Gastroesophageal sphincter (tissue), 4 donors: ENCODE results near the gene FAM9B. TPM values are rescaled to one million over a fixed set of nuclear protein-coding genes. Genes with fewer than 3 reads are reported as not detected.

Source experiments
- ATAC-seq: fragments of 150-250 bp; one replicate; pipeline ENCODE4 v1.9.1; 2016; ENCODE audit warnings: mild to moderate bottlenecking, moderate library complexity
- H3K27ac ChIP-seq, 4 donors: fragments of 200-600 bp; sonication (generic) in 3 of 4; 1 replicate in 3 of 4; 2 replicates in 1 of 4; pipeline ENCODE4 v1.5.1; 2016 to 2019
- H3K27me3 ChIP-seq: fragments of 200-600 bp; sonication (generic); one replicate; pipeline ENCODE4 v1.5.1; 2019
- H3K36me3 ChIP-seq, 2 donors: fragments of 200-600 bp; sonication (generic); one replicate each; pipeline ENCODE4 v1.5.1; 2019; ENCODE audit warnings: control low read depth in 1 of 2
- H3K4me1 ChIP-seq, 3 donors: fragments of 200-600 bp; sonication (generic); 1 replicate in 2 of 3; 2 replicates in 1 of 3; pipeline ENCODE4 v1.5.1; 2016 to 2019; ENCODE audit warnings: control low read depth in 2 of 3
- H3K4me3 ChIP-seq, 2 donors: fragments of 200-600 bp; sonication (generic); one replicate each; pipeline ENCODE4 v1.5.1; 2019; ENCODE audit warnings: mild to moderate bottlenecking in 1 of 2, moderate library complexity in 1 of 2
- H3K9me3 ChIP-seq, 3 donors: fragments of 200-600 bp; sonication (generic); one replicate each; pipeline ENCODE4 v1.5.1; 2017 to 2019; ENCODE audit warnings: control low read depth in 2 of 3
- EP300 ChIP-seq: sonication (generic); formaldehyde crosslinking; IDR thresholded peaks from one replicate; pipeline ENCODE4 v1.6.1; 2017; ENCODE audit warnings: antibody characterized with exemption, mild to moderate bottlenecking
- POLR2A ChIP-seq, 2 donors: fragments of 450-650 bp; IDR thresholded peaks; one replicate each; pipeline ENCODE4 v1.6.1; 2017; ENCODE audit warnings: antibody characterized with exemption in 2 of 2, mild to moderate bottlenecking in 2 of 2, moderate library complexity in 1 of 2
- POLR2AphosphoS5 ChIP-seq: sonication (generic); formaldehyde crosslinking; IDR thresholded peaks from one replicate; pipeline ENCODE4 v1.6.1; 2017; ENCODE audit warnings: antibody characterized with exemption
- WGBS, 2 donors: methylation state at CpG; one replicate each; pipeline ENCODE4 v1.1.5; 2018; ENCODE audit warnings: low coverage in 1 of 2; 5-methylcytosine and 5-hydroxymethylcytosine counted together
- total RNA-seq, 4 donors: library from RNA; depleted of rRNA; stranded (reverse); fragments of >200 nt; gene quantifications; one replicate each; pipeline ENCODE4 v1.1.0, GENCODE V29; 2016
- TF ChIP-seq, protein P1 (sequence below), 4 experiments: fragments of 200-600 bp in 2 of 4; fragments of 450-650 bp in 2 of 4; sonication (generic) in 1 of 4; IDR thresholded peaks; one replicate each; pipeline ENCODE4 v1.5.1; 2017 to 2019; ENCODE audit warnings: antibody characterized with exemption in 4 of 4, mild to moderate bottlenecking in 2 of 4, moderate library complexity in 2 of 4

FAM9B gene
- total RNA-seq, 4 donors from 2014 or later = not detected

GRCh38 chrX:8987672-8988250 is 46.2 kb downstream of the FAM9B start:
- TF ChIP-seq, protein P1, sequence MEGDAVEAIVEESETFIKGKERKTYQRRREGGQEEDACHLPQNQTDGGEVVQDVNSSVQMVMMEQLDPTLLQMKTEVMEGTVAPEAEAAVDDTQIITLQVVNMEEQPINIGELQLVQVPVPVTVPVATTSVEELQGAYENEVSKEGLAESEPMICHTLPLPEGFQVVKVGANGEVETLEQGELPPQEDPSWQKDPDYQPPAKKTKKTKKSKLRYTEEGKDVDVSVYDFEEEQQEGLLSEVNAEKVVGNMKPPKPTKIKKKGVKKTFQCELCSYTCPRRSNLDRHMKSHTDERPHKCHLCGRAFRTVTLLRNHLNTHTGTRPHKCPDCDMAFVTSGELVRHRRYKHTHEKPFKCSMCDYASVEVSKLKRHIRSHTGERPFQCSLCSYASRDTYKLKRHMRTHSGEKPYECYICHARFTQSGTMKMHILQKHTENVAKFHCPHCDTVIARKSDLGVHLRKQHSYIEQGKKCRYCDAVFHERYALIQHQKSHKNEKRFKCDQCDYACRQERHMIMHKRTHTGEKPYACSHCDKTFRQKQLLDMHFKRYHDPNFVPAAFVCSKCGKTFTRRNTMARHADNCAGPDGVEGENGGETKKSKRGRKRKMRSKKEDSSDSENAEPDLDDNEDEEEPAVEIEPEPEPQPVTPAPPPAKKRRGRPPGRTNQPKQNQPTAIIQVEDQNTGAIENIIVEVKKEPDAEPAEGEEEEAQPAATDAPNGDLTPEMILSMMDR (IDR thresholded peaks at IDR 0.05) = no peak

GRCh38 chrX:8984231-8984630 is 49.7 kb downstream of the FAM9B start:
- no peaks in the 10 kb centered on the region for H3K9me3 ChIP-seq
- H3K27ac ChIP-seq = no peak overlapping the region
- ATAC-seq = no peak
- WGBS, 2 donors = 57 to 73% methylated on average over 2 of the region's 2 CpGs
- no peak overlapping the region for H3K4me3 ChIP-seq
- no peaks in the 10 kb centered on the region for H3K4me1 ChIP-seq
- TF ChIP-seq, protein P1 (IDR thresholded peaks at IDR 0.05) = no peak
- no peak for TF ChIP-seq POLR2A (IDR thresholded peaks at IDR 0.05)
- no peak for TF ChIP-seq EP300
- TF ChIP-seq POLR2AphosphoS5 = no peak
- H3K27me3 ChIP-seq = no peaks in the 10 kb centered on the region
- no peaks in the 10 kb centered on the region for H3K36me3 ChIP-seq

More at GRCh38 chrX:8987672-8988250, 46.2 kb downstream of the FAM9B start:
- no peaks in the 10 kb centered on the region for H3K36me3 ChIP-seq
- no peak overlapping the region for H3K4me3 ChIP-seq
- no CpG with 5 or more reads among the region's 6 CpGs for WGBS, 2 donors
- no peaks in the 10 kb centered on the region for H3K27me3 ChIP-seq
- H3K27ac ChIP-seq = no peak overlapping the region
- ATAC-seq = no peak
- no peaks in the 10 kb centered on the region for H3K4me1 ChIP-seq
- no peaks in the 10 kb centered on the region for H3K9me3 ChIP-seq

- H3K4me1 ChIP-seq = no peaks in the 10 kb centered on the region
These were observed 52.2 kb downstream of the FAM9B start for GRCh38 chrX:8981723-8982122.

DNA sequence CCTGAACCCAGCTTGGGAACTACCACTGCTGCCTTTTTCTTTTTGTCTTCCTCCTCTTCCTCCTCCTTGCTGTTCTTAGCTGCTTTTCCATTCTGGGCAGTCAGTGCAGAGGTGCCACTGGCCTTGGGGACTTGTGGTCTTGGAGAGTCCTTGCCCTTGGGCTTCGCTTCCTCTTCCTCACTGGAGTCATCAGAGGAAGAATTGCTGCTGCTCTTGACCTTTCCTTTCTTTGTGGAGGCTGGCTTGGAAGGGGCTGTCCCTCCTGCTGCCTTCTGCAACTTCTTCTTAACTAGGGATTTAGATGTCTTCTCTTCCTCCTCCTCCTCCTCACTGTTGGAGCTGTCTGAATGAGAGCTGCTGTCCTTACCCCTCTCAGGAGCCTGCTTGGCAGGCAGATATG is 53.2 kb downstream of the FAM9B start:
- Histone ChIP-seq H3K4me1 (no peaks in the 10 kb centered on the region), H3K36me3 (no peaks in the 10 kb centered on the region), H3K27ac (no peak overlapping the region), H3K4me3 (no peak overlapping the region), H3K9me3 (no peaks in the 10 kb centered on the region), H3K27me3 (no peaks in the 10 kb centered on the region)
- no peak for ATAC-seq
- 80% methylated on average over 1 of the region's 1 CpG; no CpG with 5 or more reads in 1 of the 2 donors for WGBS, 2 donors
- no peak for TF ChIP-seq POLR2A (IDR thresholded peaks at IDR 0.05)
- TF ChIP-seq, protein P1 (IDR thresholded peaks at IDR 0.05) = no peak
- no peak for TF ChIP-seq EP300
- TF ChIP-seq POLR2AphosphoS5 = no peak

More at GRCh38 chrX:8981723-8982122, 52.2 kb downstream of the FAM9B start:
- Histone ChIP-seq H3K27ac (no peak overlapping the region), H3K4me3 (no peak overlapping the region), H3K36me3 (no peaks in the 10 kb centered on the region), H3K9me3 (no peaks in the 10 kb centered on the region), H3K27me3 (no peaks in the 10 kb centered on the region)
- TF ChIP-seq POLR2A (IDR thresholded peaks at IDR 0.05) (no peak), POLR2AphosphoS5 (no peak), EP300 (no peak)
- TF ChIP-seq, protein P1 (IDR thresholded peaks at IDR 0.05) = no peak
- ATAC-seq = no peak
- WGBS, 2 donors = 33 to 86% methylated on average over 1 of the region's 2 CpGs

Other genes starting within 250 kb of the FAM9B start
- not detected for gene FAM9A, start 232.7 kb downstream of the FAM9B start, total RNA-seq